Endothelial cell (in vitro differentiated cells): Measurements from ENCODE around the gene SIGLEC6. TPM values are rescaled to one million over a fixed set of nuclear protein-coding genes. Genes with fewer than 3 reads are reported as not detected.

Experiments
- DNase-seq: peaks from one replicate; pipeline ENCODE4 v3.0.0; 2021; ENCODE audit warnings: low spot score
- H3K27ac Mint-ChIP-seq: one replicate; pipeline ENCODE4 v1.8.0; 2021; ENCODE audit warnings: mixed read lengths, inconsistent platforms; ENCODE audit not compliant: unreplicated experiment
- H3K27me3 Mint-ChIP-seq: one replicate; pipeline ENCODE4 v1.8.0; 2021; ENCODE audit warnings: mild to moderate bottlenecking, moderate library complexity, mixed read lengths, inconsistent platforms; ENCODE audit not compliant: unreplicated experiment
- H3K36me3 Mint-ChIP-seq: one replicate; pipeline ENCODE4 v1.8.0; 2021; ENCODE audit warnings: mild to moderate bottlenecking, low read depth, mixed read lengths, inconsistent platforms; ENCODE audit not compliant: unreplicated experiment
- H3K4me1 Mint-ChIP-seq: one replicate; pipeline ENCODE4 v1.8.0; 2021; ENCODE audit warnings: mild to moderate bottlenecking, mixed read lengths, inconsistent platforms; ENCODE audit not compliant: unreplicated experiment
- H3K4me3 Mint-ChIP-seq: one replicate; pipeline ENCODE4 v1.8.0; 2021; ENCODE audit warnings: mild to moderate bottlenecking, mixed read lengths, inconsistent platforms; ENCODE audit not compliant: unreplicated experiment
- H3K9me3 Mint-ChIP-seq: one replicate; pipeline ENCODE4 v1.8.0; 2021; ENCODE audit warnings: mixed read lengths, inconsistent platforms; ENCODE audit not compliant: unreplicated experiment
- total RNA-seq: library from RNA; stranded (reverse); fragmentation: NEBNext Ultra II Directional; extraction: Animal tissue kit (Norgen Biotek cat#: 25700); gene quantifications from one replicate; pipeline ENCODE4 v1.2.1, GENCODE V29; 2021; ENCODE audit not compliant: unreplicated experiment
- TF ChIP-seq, protein P1 (sequence below): fragments of 200-600 bp; sonication (generic); IDR thresholded peaks from one replicate; pipeline ENCODE4 v1.5.0; 2021; ENCODE audit warnings: antibody characterized with exemption; ENCODE audit not compliant: unreplicated experiment

The SIGLEC6 gene
- total RNA-seq, 1 donor from 2014 or later = not detected

GRCh38 chr19:51546107-51546649 lies 14.7 kb upstream of the SIGLEC6 start:
- DNase-seq = no peak
- Mint-ChIP-seq H3K36me3 (no peaks in the 10 kb centered on the region), H3K4me3 (peak overlapping the region; percentile 14), H3K27me3 (peaks cover 22% of the 10 kb centered on the region), H3K27ac (peak overlapping the region; percentile 98), H3K9me3 (no peaks in the 10 kb centered on the region), H3K4me1 (peaks cover 60% of the 10 kb centered on the region)
- TF ChIP-seq, protein P1, sequence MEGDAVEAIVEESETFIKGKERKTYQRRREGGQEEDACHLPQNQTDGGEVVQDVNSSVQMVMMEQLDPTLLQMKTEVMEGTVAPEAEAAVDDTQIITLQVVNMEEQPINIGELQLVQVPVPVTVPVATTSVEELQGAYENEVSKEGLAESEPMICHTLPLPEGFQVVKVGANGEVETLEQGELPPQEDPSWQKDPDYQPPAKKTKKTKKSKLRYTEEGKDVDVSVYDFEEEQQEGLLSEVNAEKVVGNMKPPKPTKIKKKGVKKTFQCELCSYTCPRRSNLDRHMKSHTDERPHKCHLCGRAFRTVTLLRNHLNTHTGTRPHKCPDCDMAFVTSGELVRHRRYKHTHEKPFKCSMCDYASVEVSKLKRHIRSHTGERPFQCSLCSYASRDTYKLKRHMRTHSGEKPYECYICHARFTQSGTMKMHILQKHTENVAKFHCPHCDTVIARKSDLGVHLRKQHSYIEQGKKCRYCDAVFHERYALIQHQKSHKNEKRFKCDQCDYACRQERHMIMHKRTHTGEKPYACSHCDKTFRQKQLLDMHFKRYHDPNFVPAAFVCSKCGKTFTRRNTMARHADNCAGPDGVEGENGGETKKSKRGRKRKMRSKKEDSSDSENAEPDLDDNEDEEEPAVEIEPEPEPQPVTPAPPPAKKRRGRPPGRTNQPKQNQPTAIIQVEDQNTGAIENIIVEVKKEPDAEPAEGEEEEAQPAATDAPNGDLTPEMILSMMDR = no peak

GRCh38 chr19:51544038-51544437 lies 12.6 kb upstream of the SIGLEC6 start:
- no peaks in the 10 kb centered on the region for H3K36me3 Mint-ChIP-seq
- H3K9me3 Mint-ChIP-seq = no peaks in the 10 kb centered on the region
- peaks cover 54% of the 10 kb centered on the region for H3K4me1 Mint-ChIP-seq
- H3K4me3 Mint-ChIP-seq = no peak overlapping the region
- DNase-seq = no peak
- TF ChIP-seq, protein P1 = no peak
- peak overlapping the region; percentile 3 for H3K27ac Mint-ChIP-seq
- H3K27me3 Mint-ChIP-seq = peaks cover 20% of the 10 kb centered on the region

GRCh38 chr19:51542699-51543098 lies 11.2 kb upstream of the SIGLEC6 start:
- H3K27ac Mint-ChIP-seq = no peak overlapping the region
- H3K36me3 Mint-ChIP-seq = no peaks in the 10 kb centered on the region
- H3K27me3 Mint-ChIP-seq = peaks cover 12% of the 10 kb centered on the region
- TF ChIP-seq, protein P1 = no peak
- no peaks in the 10 kb centered on the region for H3K9me3 Mint-ChIP-seq
- H3K4me3 Mint-ChIP-seq = no peak overlapping the region
- H3K4me1 Mint-ChIP-seq = peaks cover 41% of the 10 kb centered on the region
- no peak for DNase-seq

- TF ChIP-seq, protein P1 = no peak
- Mint-ChIP-seq H3K4me1 (peaks cover 32% of the 10 kb centered on the region), H3K4me3 (peak overlapping the region; percentile 63), H3K9me3 (no peaks in the 10 kb centered on the region), H3K36me3 (no peaks in the 10 kb centered on the region), H3K27ac (peak overlapping the region; percentile 82), H3K27me3 (peaks cover 4% of the 10 kb centered on the region)
- no peak for DNase-seq
Observed at GRCh38 chr19:51541458-51542357, 10.2 kb upstream of the SIGLEC6 start.

DNA sequence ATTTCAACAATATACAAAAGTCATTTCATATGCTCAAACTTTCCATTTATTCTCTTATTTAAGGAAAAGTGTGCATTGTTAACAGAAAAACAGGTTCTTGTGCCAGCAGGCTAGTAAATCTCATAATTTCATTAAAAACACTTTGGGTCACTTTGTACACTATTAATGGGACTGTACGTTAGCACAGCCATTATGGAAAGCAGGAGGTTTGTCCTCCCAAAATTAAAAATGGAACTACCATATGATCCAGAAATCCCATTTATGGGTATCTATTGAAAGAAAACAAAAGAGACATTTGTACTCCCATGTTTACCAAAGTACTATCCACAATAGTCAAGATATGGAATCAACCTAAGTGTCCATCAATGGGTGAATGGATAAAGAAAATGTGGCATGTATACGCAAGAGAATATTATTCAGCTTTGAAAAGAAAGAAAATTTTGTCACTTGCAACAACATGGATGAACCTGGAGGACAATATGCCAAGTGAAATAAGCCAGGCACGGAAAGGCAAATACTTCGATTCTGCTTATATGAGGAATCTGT lies 8.4 kb upstream of the SIGLEC6 start:
- Mint-ChIP-seq H3K36me3 (no peaks in the 10 kb centered on the region), H3K4me1 (peaks cover 20% of the 10 kb centered on the region), H3K4me3 (no peak overlapping the region), H3K27ac (no peak overlapping the region), H3K9me3 (no peaks in the 10 kb centered on the region), H3K27me3 (peaks cover 4% of the 10 kb centered on the region)
- TF ChIP-seq, protein P1 = no peak
- no peak for DNase-seq
